ENCODE data around the gene OVAAL.

GRCh38 chr1:180597520-180597919, 38.8 kb downstream of the OVAAL start:
- no peak for TF ChIP-seq CTCF (conservative IDR thresholded peaks at IDR 0.05 in 1 of 2, IDR thresholded peaks at IDR 0.05 in 1 of 2; ENCODE audit: low read depth in 1 of 2, low read length in 2 of 2)
- TF ChIP-seq EZH2 (IDR thresholded peaks at IDR 0.05; ENCODE audit: low read length, missing control alignments): no peak

All from fibroblast of lung (primary cell).